ENCODE data around the gene ATP5F1B. TPM values are rescaled to one million over a fixed set of nuclear protein-coding genes. Genes with fewer than 3 reads are reported as not detected.

Gene ATP5F1B
- total and polyA plus RNA-seq, 2 of the 13 experiments (the other 11 are each of a cell fraction or from before 2014, with no cell fraction given) = 1,051 to 1,180 TPM

DNA sequence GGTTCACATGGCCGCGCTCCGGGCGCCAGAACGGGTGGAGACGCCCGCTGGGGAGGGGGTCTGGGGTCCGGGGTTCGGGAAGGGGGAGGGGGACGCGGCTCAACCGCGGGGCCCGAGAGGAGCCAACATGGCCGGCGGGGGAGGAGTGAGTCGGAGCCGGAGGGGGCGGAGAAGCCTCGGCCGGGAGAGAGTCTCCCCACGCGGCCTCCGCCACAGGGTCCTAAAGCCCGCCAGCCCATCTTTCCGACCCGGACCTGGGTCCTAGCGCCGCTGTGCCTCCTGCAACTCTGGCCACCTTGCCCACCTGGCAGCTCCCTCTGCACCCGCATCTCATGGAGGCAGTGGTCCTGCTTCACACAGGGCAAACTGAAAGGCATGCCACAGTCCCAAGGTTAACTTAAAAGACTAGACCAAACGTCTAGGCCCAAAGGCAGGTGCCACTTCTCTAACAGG, 15.6 kb downstream of the ATP5F1B start, which contains the start of gene BAZ2A (continued):
- TF ChIP-seq, protein P1, sequence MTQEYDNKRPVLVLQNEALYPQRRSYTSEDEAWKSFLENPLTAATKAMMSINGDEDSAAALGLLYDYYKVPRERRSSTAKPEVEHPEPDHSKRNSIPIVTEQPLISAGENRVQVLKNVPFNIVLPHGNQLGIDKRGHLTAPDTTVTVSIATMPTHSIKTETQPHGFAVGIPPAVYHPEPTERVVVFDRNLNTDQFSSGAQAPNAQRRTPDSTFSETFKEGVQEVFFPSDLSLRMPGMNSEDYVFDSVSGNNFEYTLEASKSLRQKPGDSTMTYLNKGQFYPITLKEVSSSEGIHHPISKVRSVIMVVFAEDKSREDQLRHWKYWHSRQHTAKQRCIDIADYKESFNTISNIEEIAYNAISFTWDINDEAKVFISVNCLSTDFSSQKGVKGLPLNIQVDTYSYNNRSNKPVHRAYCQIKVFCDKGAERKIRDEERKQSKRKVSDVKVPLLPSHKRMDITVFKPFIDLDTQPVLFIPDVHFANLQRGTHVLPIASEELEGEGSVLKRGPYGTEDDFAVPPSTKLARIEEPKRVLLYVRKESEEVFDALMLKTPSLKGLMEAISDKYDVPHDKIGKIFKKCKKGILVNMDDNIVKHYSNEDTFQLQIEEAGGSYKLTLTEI (CRISPR knock-in tag; conservative IDR thresholded peaks at IDR 0.05) = no peak
- no peak; the same call in 1 of the 2 replicates for TF ChIP-seq ZNF563 (CRISPR knock-in tag; IDR thresholded peaks at IDR 0.05)

DNA sequence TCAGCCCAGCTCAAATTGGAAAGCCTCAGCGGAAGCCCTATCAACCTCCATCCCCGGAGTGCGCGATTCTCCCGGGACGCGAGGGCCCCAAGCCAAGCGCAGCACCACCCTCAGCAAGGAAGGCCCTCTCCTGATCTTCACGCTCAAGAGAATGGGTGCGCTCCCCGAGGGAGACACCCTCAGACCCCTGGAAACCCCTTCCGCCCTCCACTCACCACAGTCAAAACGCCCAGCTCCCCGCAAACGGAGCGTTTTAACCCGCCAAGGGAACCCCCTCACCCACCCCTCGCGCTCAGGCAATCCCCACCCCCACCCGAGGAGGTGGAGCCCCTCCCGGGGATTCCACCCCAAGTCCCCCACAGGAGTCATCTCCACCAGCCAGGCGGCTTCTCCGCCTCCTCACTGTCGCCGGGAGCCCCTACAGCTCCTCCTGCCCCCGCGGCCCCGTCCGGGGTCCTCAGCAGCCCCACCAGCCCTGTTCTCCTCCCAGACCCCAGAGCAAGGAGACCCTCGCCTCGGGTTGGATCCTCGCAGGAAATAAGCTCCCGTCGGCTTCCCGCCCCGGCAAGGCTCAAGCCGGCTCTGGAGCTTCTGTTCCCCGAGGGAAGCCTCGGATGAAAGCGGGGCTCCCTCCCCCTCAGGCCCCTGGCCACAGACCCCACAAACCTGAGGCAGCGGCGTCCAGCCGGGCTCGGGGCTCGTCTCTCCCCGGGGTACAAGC, 16.2 kb downstream of the ATP5F1B start:
- intact Hi-C loops (cut with micrococcal nuclease; ENCODE audit: unreplicated experiment) (no loop called here), in situ Hi-C loops (cut with HindIII; ENCODE audit: extremely low pct_ligation_motif_present, low pct_unique_long_range_greater_than_20kb) (no loop called here)
- POLR2A ChIA-PET = interaction anchor here (1.0 to 1.8 kb wide), 6 partner anchors 16 to 408 kb away, joined by 4 to 7 read pairs (median 6); partner anchors contain the start of genes ATP5F1B, NACA, PTGES3 and RBMS2
- Histone ChIP-seq H3K4me1 (ENCODE audit: insufficient read depth, low read length) (peaks cover 74% of the 10 kb centered on the region), H3K27ac (ENCODE audit: extremely low read length, insufficient read depth, low read length) (peak overlapping the region; percentile 74), H2AFZ (ENCODE audit: low read length) (no peak overlapping the region), H3K9ac (ENCODE audit: insufficient read depth, low read depth, low read length) (peak overlapping the region; percentile 92), H3K9me3 (ENCODE audit: low read length) (no peaks in the 10 kb centered on the region), H4K20me1 (ENCODE audit: insufficient read depth, low read length) (peaks cover 10% of the 10 kb centered on the region), H3K4me2 (ENCODE audit: low read depth, low read length) (peak overlapping the region; percentile 84), H3K36me3 (replicated peaks in 1 of 2; ENCODE audit: control insufficient read depth in 1 of 2, insufficient read depth in 2 of 2, low read length in 2 of 2) (peaks cover 0 to 7% of the 10 kb centered on the region in 2 experiments; a peak in 2 of 5 replicates), H3K27me3 (ENCODE audit: control insufficient read depth in 1 of 2, insufficient read depth in 2 of 2, low read length in 2 of 2) (no peaks in the 10 kb centered on the region; a peak in 1 of 5 replicates), H3K4me3 (replicated peaks in 1 of 3; ENCODE audit: insufficient read depth in 1 of 3, low read depth in 2 of 3, low read length in 3 of 3) (peak overlapping the region; percentile 98 to 100 (median 99)), H3K79me2 (ENCODE audit: insufficient read depth, low read length) (peaks cover 67% of the 10 kb centered on the region)
- WGBS (ENCODE audit: low lambda C conversion rate) = 0% methylated on average over 21 of the region's 46 CpGs
- DNase-seq (ENCODE audit: low spot score) = no peak
- ATAC-seq = peak; percentile 36
- CTCF ChIA-PET (ENCODE audit: low intra/inter-chr PET ratio, low total read pairs) = no interaction called here
- no TSS peak for BruUV-seq (replicated peaks)
- FAIRE-seq = no peak
- TF ChIP-seq ZSCAN31 (CRISPR knock-in tag; IDR thresholded peaks at IDR 0.05; ENCODE audit: low read depth) (0 out of 2 replicates have a peak, but pooled peaks have one; percentile 38), ZNF883 (CRISPR knock-in tag; IDR thresholded peaks at IDR 0.05; ENCODE audit: not compliant biosample characterization) (no peak), KDM2A (CRISPR knock-in tag; IDR thresholded peaks at IDR 0.05; ENCODE audit: borderline replicate concordance, low read depth) (0 out of 2 replicates have a peak, but pooled peaks have one; percentile 22), TMF1 (CRISPR knock-in tag; IDR thresholded peaks at IDR 0.05; ENCODE audit: low read depth) (0 out of 2 replicates have a peak, but pooled peaks have one; percentile 4), ZNF660 (CRISPR knock-in tag; IDR thresholded peaks at IDR 0.05; ENCODE audit: borderline replicate concordance, low read depth) (no peak), PHF20 (CRISPR knock-in tag; IDR thresholded peaks at IDR 0.05) (peak; percentile 13; the same call in 1 of the 2 replicates), HMG20B (CRISPR knock-in tag; conservative IDR thresholded peaks at IDR 0.05) (no peak), CCDC6 (CRISPR knock-in tag; IDR thresholded peaks at IDR 0.05) (no peak), KDM5A (IDR thresholded peaks at IDR 0.05; ENCODE audit: borderline replicate concordance, low read length) (peak; percentile 35; the same call in 1 of the 2 replicates), RFXANK (CRISPR knock-in tag; IDR thresholded peaks at IDR 0.05) (no peak)
- TF ChIP-seq, protein P2, sequence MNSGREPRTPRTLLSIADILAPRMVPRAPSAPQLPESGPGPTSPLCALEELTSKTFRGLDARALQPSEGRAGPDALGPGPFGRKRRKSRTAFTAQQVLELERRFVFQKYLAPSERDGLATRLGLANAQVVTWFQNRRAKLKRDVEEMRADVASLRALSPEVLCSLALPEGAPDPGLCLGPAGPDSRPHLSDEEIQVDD (CRISPR knock-in tag; IDR thresholded peaks at IDR 0.05; ENCODE audit: borderline replicate concordance) = no peak
- TF ChIP-seq, protein P3, sequence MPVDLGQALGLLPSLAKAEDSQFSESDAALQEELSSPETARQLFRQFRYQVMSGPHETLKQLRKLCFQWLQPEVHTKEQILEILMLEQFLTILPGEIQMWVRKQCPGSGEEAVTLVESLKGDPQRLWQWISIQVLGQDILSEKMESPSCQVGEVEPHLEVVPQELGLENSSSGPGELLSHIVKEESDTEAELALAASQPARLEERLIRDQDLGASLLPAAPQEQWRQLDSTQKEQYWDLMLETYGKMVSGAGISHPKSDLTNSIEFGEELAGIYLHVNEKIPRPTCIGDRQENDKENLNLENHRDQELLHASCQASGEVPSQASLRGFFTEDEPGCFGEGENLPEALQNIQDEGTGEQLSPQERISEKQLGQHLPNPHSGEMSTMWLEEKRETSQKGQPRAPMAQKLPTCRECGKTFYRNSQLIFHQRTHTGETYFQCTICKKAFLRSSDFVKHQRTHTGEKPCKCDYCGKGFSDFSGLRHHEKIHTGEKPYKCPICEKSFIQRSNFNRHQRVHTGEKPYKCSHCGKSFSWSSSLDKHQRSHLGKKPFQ (CRISPR knock-in tag; IDR thresholded peaks at IDR 0.05; ENCODE audit: insufficient replicate concordance) = no peak
- TF ChIP-seq, protein P4, sequence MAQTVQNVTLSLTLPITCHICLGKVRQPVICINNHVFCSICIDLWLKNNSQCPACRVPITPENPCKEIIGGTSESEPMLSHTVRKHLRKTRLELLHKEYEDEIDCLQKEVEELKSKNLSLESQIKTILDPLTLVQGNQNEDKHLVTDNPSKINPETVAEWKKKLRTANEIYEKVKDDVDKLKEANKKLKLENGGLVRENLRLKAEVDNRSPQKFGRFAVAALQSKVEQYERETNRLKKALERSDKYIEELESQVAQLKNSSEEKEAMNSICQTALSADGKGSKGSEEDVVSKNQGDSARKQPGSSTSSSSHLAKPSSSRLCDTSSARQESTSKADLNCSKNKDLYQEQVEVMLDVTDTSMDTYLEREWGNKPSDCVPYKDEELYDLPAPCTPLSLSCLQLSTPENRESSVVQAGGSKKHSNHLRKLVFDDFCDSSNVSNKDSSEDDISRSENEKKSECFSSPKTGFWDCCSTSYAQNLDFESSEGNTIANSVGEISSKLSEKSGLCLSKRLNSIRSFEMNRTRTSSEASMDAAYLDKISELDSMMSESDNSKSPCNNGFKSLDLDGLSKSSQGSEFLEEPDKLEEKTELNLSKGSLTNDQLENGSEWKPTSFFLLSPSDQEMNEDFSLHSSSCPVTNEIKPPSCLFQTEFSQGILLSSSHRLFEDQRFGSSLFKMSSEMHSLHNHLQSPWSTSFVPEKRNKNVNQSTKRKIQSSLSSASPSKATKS (CRISPR knock-in tag; IDR thresholded peaks at IDR 0.05) = no peak

Data from HepG2 (cell line).